HG03103 (cell line): ENCODE results near the gene SEPTIN5.

Experiments used
- ATAC-seq: cut with Tn5 transposase; IDR thresholded peaks from one replicate; pipeline ENCODE4 v1.9.1; 2021; ENCODE audit warnings: low read depth; ENCODE audit not compliant: unreplicated experiment

SEPTIN5 gene

GRCh38 chr22:19704355-19705015 is 9.8 kb upstream of the SEPTIN5 start:
- ATAC-seq, result no peak

DNA sequence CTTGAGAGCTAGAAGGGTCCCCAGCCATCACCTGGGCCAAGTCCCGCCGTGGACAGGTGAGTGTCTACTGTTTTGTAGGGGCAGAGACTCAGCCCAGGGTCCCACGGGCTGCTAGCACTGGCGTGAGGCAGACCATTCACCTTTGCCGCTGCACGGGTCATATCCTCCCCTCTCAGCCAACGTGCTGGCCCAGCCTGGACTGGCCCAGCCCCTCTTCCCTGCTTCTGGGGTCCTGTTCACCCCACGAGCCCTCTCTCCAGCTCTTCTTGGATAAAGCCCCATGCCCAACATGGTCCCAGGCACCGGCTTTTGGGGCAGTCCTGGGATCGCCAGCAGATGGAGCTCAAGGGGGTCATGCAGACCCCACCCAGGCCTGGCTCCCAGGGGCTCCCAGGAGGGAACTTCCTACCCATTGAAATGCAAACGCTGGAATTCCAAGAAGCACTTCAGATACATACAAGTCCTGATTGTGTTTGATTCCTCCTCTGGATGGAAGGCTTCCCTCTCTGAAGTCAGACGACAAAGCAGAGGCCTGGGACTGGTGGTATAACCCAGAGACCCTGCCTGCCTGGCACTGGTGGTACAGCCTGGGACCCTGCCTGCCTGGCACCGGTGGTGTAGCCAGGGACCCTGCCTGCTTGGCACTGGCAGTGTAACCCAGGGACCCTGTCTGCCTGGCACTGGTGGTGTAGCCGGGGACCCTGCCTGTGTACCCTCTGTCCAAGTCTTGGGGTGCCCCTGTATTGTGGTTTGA is 8.9 kb upstream of the SEPTIN5 start:
- ATAC-seq, result no peak

GRCh38 chr22:19706661-19707151 is 7.6 kb upstream of the SEPTIN5 start:
- no peak for ATAC-seq

DNA sequence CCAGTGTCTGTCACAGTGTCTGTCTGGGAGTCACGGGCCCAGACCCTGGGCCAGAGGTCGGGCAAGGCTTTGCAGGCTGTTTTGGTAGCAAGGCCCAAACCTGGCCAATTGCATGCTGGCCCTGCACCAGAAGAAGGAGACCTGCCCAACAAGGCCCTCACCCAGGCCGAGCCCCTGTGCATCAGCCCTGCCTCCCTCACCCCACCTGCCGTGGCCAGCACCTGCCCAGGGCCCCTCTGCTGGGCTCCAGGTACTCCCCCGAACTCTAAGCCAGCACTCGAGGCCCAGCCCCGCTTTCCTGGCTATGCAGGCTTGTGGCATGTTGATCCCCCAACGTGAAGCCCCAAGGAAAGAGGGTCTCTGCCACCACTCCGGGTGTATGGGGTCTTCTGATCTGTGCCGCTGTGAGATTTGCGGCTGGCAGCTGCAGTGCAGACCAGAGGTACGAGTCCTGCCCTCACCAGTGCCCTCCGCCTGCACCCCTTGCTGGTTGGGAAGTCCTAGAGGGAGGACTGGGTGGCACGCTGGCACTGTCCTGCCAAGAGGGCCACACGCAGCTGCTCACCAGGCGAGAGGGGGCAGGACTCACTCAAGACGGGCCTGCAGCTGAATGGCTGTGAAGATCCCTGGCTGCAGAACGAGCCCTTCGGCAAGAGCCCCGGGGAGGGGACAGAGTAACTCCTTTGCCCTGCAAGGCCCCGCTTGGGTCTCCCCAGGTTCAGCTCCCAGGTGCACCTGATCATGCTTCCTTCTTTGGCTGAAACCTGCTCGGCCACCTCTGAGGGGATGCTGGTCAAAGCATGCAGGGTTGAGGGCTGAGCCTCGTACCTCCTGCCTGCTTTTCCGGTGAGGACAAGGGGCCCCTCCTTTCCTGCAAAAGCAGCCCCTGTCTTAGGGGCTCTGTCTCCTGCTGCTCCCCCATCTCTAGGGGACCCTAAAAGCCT is 6.7 kb upstream of the SEPTIN5 start:
- ATAC-seq, result no peak

- ATAC-seq, result no peak
Observed at GRCh38 chr22:19708321-19709011, 5.8 kb upstream of the SEPTIN5 start.

GRCh38 chr22:19709063-19709769 is 5.1 kb upstream of the SEPTIN5 start:
- no peak for ATAC-seq

GRCh38 chr22:19710020-19710768 is 4.1 kb upstream of the SEPTIN5 start:
- no peak for ATAC-seq

DNA sequence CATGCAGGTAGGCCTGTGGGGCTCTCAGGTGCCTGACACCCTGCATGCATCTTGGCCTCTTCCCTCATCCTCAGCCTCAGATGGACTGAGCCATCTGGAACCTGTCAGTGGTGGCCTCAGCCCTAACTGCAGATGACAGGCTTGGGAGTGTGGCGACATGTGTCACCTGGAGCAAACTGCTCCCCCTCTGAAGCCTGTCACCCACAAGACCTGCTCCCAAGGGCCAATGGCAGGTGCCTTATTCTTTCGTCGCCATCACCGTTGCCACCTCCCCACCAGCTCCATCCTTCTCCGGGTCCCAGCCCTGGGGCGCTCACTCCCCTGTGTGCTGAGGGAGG is 3.6 kb upstream of the SEPTIN5 start:
- no peak for ATAC-seq

DNA sequence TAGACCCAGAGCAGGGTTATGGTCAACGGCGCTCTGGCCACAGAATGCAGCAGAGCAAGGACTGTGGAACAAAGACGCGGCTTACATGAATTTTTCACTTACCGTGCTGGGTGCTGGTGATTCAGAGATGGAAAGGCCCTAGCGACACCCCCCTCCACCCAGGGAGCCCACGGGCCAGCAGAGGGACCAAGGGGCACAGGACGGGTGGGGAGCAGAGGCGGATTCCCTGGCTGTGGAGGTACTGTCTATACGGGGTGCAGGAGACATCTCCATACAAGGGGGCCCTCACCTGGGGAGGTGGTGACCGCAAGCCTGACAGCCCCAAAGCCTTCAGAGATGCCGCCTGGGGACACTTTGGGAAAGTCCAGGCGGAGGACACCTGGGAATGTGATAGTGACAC is 1.1 kb upstream of the SEPTIN5 start:
- no peak for ATAC-seq

- no peak for ATAC-seq
Observed at GRCh38 chr22:19713650-19714311, 522 bp upstream of the SEPTIN5 start.

GRCh38 chr22:19715188-19715930 is 1.1 kb downstream of the SEPTIN5 start:
- no peak for ATAC-seq

DNA sequence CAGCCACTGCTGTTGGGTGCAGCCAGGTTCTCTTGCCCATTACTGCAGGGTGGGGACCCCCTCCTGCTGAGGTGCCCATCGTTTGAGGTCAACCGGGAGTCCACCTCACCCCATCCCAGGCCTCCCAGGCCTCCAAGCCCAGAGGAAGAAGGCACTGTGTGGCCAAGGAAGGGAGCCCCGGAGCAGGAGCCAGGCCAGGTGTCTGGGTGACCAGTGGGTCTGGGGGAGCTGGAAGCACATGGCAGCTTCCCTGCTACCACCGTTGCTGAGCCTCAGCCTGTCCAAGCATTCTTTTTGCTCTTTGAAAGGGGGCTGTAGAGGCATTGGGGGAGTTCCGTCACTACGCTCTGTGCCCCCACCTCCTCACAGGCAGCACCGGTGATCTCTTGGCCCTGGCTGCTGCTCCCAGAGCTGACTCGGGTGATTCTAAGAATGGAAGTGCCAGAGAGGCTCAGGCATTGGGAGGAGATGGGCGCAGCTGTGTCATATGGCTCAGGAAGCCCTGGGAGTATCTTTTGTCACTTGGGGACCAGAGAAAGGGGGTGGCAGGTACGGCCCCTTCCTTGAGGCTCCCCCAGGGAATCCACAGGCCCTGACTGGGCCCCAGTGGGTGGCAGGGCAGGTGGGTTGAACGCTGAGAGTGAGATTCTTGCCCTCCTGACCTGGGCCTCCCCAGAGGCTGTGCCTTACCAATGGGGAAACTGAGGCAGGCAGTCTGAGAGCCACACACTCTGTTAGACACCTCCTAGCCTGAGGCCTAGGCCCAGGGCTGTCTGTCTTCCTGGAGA is 1.9 kb downstream of the SEPTIN5 start:
- ATAC-seq, result no peak

DNA sequence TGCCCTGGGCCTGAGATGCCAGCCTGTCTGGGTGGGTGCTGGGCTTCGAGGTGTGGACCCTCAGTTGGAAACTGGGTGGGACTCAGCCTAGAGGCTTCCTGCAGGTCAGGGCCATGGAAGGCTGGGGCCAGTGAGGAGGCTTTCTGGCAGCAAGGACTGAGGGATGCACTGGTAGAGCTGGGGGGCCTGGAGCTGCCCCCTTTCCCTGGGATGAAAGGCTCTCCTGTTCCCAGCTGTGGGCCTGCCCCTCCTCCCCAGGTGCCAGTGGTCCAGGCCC is 2.5 kb downstream of the SEPTIN5 start:
- ATAC-seq, result no peak

DNA sequence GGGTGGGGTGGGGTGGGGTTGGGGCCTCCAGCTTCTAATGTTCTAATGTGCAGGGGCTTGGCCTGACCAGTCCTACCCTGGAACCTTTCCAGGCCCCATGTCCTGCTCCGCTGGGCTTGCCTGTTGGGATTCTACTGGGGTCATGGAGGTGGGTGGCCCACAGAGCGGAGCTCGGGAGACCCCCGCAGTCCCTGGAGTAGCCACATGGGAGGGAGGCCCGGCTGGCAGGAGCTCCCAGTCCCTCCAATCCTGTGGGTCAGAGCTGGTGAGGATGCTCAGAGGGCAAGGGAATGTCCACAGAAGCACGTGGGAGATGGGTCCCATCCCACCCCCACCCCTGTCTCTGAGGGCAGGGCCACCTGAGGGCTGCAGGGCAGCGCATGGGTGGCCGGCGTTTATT is 2.9 kb downstream of the SEPTIN5 start:
- ATAC-seq, result no peak

- ATAC-seq, result no peak
Observed at GRCh38 chr22:19717691-19718455, 3.6 kb downstream of the SEPTIN5 start.

- no peak for ATAC-seq
Observed at GRCh38 chr22:19718456-19719049, 4.2 kb downstream of the SEPTIN5 start.
